ENCODE data around the gene GPLD1.
"Not testable (repeated sequence)": the region's sequence is repeated elsewhere in the genome, so short reads cannot be mapped to it uniquely, and the experiment has no call there.

Gene GPLD1

GRCh38 chr6:24401458-24401857 lies 87.9 kb downstream of the GPLD1 start:
- H3K9me3 ChIP-seq (ENCODE audit: control insufficient read depth in 1 of 2, low read length in 2 of 2), result no peaks in the 10 kb centered on the region
- H3K27me3 ChIP-seq (ENCODE audit: control insufficient read depth in 1 of 2, insufficient read depth in 2 of 2, low read length in 2 of 2), result peaks cover 4 to 7% of the 10 kb centered on the region in 2 donors
- H3K4me1 ChIP-seq (ENCODE audit: control insufficient read depth in 1 of 2, insufficient read depth in 2 of 2, low read length in 2 of 2), result peaks cover 15 to 19% of the 10 kb centered on the region in 2 donors
- H3K4me3 ChIP-seq (ENCODE audit: low read depth in 1 of 2, low read length in 2 of 2), result no peak overlapping the region
- peaks cover 0 to 6% of the 10 kb centered on the region in 2 donors for H3K36me3 ChIP-seq (ENCODE audit: control insufficient read depth in 1 of 2, insufficient read depth in 2 of 2, low read length in 2 of 2)
- H3K9ac ChIP-seq (ENCODE audit: low read depth in 1 of 2, low read length in 2 of 2), result no peak overlapping the region
- H3K27ac ChIP-seq (ENCODE audit: low read depth, low read length), result no peak overlapping the region

GRCh38 chr6:24400045-24401039 lies 89.0 kb downstream of the GPLD1 start:
- H3K4me1 ChIP-seq (ENCODE audit: control insufficient read depth in 1 of 2, insufficient read depth in 2 of 2, low read length in 2 of 2), result peaks cover 12 to 19% of the 10 kb centered on the region in 2 donors
- H3K9me3 ChIP-seq (ENCODE audit: control insufficient read depth in 1 of 2, low read length in 2 of 2); H3K4me3 ChIP-seq (ENCODE audit: low read depth in 1 of 2, low read length in 2 of 2); H3K27ac ChIP-seq (ENCODE audit: low read depth, low read length); H3K27me3 ChIP-seq (ENCODE audit: control insufficient read depth in 1 of 2, insufficient read depth in 2 of 2, low read length in 2 of 2); H3K36me3 ChIP-seq (ENCODE audit: control insufficient read depth in 1 of 2, insufficient read depth in 2 of 2, low read length in 2 of 2); H3K9ac ChIP-seq (ENCODE audit: low read depth in 1 of 2, low read length in 2 of 2): not testable (repeated sequence)

- peaks cover 0 to 5% of the 10 kb centered on the region in 2 donors for H3K4me1 ChIP-seq (ENCODE audit: control insufficient read depth in 1 of 2, insufficient read depth in 2 of 2, low read length in 2 of 2)
- H3K27ac ChIP-seq (ENCODE audit: low read depth, low read length), result no peak overlapping the region
- H3K36me3 ChIP-seq (ENCODE audit: control insufficient read depth in 1 of 2, insufficient read depth in 2 of 2, low read length in 2 of 2), result no peaks in the 10 kb centered on the region
- H3K9ac ChIP-seq (ENCODE audit: low read depth in 1 of 2, low read length in 2 of 2), result no peak overlapping the region
- H3K9me3 ChIP-seq (ENCODE audit: control insufficient read depth in 1 of 2, low read length in 2 of 2), result no peaks in the 10 kb centered on the region
- H3K4me3 ChIP-seq (ENCODE audit: low read depth in 1 of 2, low read length in 2 of 2), result no peak overlapping the region
- peaks cover 4 to 7% of the 10 kb centered on the region in 2 donors for H3K27me3 ChIP-seq (ENCODE audit: control insufficient read depth in 1 of 2, insufficient read depth in 2 of 2, low read length in 2 of 2)
Measured at GRCh38 chr6:24397631-24398030, 91.7 kb downstream of the GPLD1 start.

- Histone ChIP-seq H3K4me1 (ENCODE audit: control insufficient read depth in 1 of 2, insufficient read depth in 2 of 2, low read length in 2 of 2) (no peaks in the 10 kb centered on the region), H3K9me3 (ENCODE audit: control insufficient read depth in 1 of 2, low read length in 2 of 2) (no peaks in the 10 kb centered on the region), H3K27me3 (ENCODE audit: control insufficient read depth in 1 of 2, insufficient read depth in 2 of 2, low read length in 2 of 2) (peaks cover 4 to 7% of the 10 kb centered on the region in 2 donors), H3K36me3 (ENCODE audit: control insufficient read depth in 1 of 2, insufficient read depth in 2 of 2, low read length in 2 of 2) (no peaks in the 10 kb centered on the region), H3K4me3 (ENCODE audit: low read depth in 1 of 2, low read length in 2 of 2) (no peak overlapping the region), H3K9ac (ENCODE audit: low read depth in 1 of 2, low read length in 2 of 2) (no peak overlapping the region), H3K27ac (ENCODE audit: low read depth, low read length) (no peak overlapping the region)
Measured at GRCh38 chr6:24396824-24397223, 92.6 kb downstream of the GPLD1 start.

GRCh38 chr6:24394780-24395437 lies 94.5 kb downstream of the GPLD1 start:
- Histone ChIP-seq H3K9me3 (ENCODE audit: control insufficient read depth in 1 of 2, low read length in 2 of 2) (no peaks in the 10 kb centered on the region), H3K27me3 (ENCODE audit: control insufficient read depth in 1 of 2, insufficient read depth in 2 of 2, low read length in 2 of 2) (peaks cover 3 to 7% of the 10 kb centered on the region in 2 donors), H3K4me1 (ENCODE audit: control insufficient read depth in 1 of 2, insufficient read depth in 2 of 2, low read length in 2 of 2) (no peaks in the 10 kb centered on the region), H3K9ac (ENCODE audit: low read depth in 1 of 2, low read length in 2 of 2) (no peak overlapping the region), H3K36me3 (ENCODE audit: control insufficient read depth in 1 of 2, insufficient read depth in 2 of 2, low read length in 2 of 2) (no peaks in the 10 kb centered on the region), H3K4me3 (ENCODE audit: low read depth in 1 of 2, low read length in 2 of 2) (no peak overlapping the region), H3K27ac (ENCODE audit: low read depth, low read length) (no peak overlapping the region)

GRCh38 chr6:24394061-24394779 lies 95.2 kb downstream of the GPLD1 start:
- Histone ChIP-seq H3K4me3 (ENCODE audit: low read depth in 1 of 2, low read length in 2 of 2) (no peak overlapping the region), H3K27ac (ENCODE audit: low read depth, low read length) (no peak overlapping the region), H3K9ac (ENCODE audit: low read depth in 1 of 2, low read length in 2 of 2) (no peak overlapping the region), H3K4me1 (ENCODE audit: control insufficient read depth in 1 of 2, insufficient read depth in 2 of 2, low read length in 2 of 2) (no peaks in the 10 kb centered on the region), H3K36me3 (ENCODE audit: control insufficient read depth in 1 of 2, insufficient read depth in 2 of 2, low read length in 2 of 2) (no peaks in the 10 kb centered on the region), H3K27me3 (ENCODE audit: control insufficient read depth in 1 of 2, insufficient read depth in 2 of 2, low read length in 2 of 2) (peaks cover 0 to under 1% of the 10 kb centered on the region in 2 donors), H3K9me3 (ENCODE audit: control insufficient read depth in 1 of 2, low read length in 2 of 2) (no peaks in the 10 kb centered on the region)

GRCh38 chr6:24391756-24392405 lies 97.5 kb downstream of the GPLD1 start:
- Histone ChIP-seq H3K27me3 (ENCODE audit: control insufficient read depth in 1 of 2, insufficient read depth in 2 of 2, low read length in 2 of 2) (no peaks in the 10 kb centered on the region), H3K4me3 (ENCODE audit: low read depth in 1 of 2, low read length in 2 of 2) (no peak overlapping the region), H3K36me3 (ENCODE audit: control insufficient read depth in 1 of 2, insufficient read depth in 2 of 2, low read length in 2 of 2) (no peaks in the 10 kb centered on the region), H3K4me1 (ENCODE audit: control insufficient read depth in 1 of 2, insufficient read depth in 2 of 2, low read length in 2 of 2) (no peaks in the 10 kb centered on the region), H3K27ac (ENCODE audit: low read depth, low read length) (no peak overlapping the region), H3K9ac (ENCODE audit: low read depth in 1 of 2, low read length in 2 of 2) (no peak overlapping the region), H3K9me3 (ENCODE audit: control insufficient read depth in 1 of 2, low read length in 2 of 2) (no peaks in the 10 kb centered on the region)

- no peak overlapping the region for H3K4me3 ChIP-seq (ENCODE audit: low read depth in 1 of 2, low read length in 2 of 2)
- H3K36me3 ChIP-seq (ENCODE audit: control insufficient read depth in 1 of 2, insufficient read depth in 2 of 2, low read length in 2 of 2), result no peaks in the 10 kb centered on the region
- H3K27ac ChIP-seq (ENCODE audit: low read depth, low read length), result no peak overlapping the region
- H3K9ac ChIP-seq (ENCODE audit: low read depth in 1 of 2, low read length in 2 of 2), result no peak overlapping the region
- no peaks in the 10 kb centered on the region for H3K4me1 ChIP-seq (ENCODE audit: control insufficient read depth in 1 of 2, insufficient read depth in 2 of 2, low read length in 2 of 2)
- no peaks in the 10 kb centered on the region for H3K9me3 ChIP-seq (ENCODE audit: control insufficient read depth in 1 of 2, low read length in 2 of 2)
- H3K27me3 ChIP-seq (ENCODE audit: control insufficient read depth in 1 of 2, insufficient read depth in 2 of 2, low read length in 2 of 2), result no peaks in the 10 kb centered on the region
Measured at GRCh38 chr6:24391208-24391607, 98.2 kb downstream of the GPLD1 start.

GRCh38 chr6:24387818-24388217 lies 101.6 kb downstream of the GPLD1 start:
- Histone ChIP-seq H3K27ac (ENCODE audit: low read depth, low read length) (no peak overlapping the region), H3K27me3 (ENCODE audit: control insufficient read depth in 1 of 2, insufficient read depth in 2 of 2, low read length in 2 of 2) (no peaks in the 10 kb centered on the region)

More at GRCh38 chr6:24387818-24388217, 101.6 kb downstream of the GPLD1 start:
- no peaks in the 10 kb centered on the region for H3K4me1 ChIP-seq (ENCODE audit: control insufficient read depth in 1 of 2, insufficient read depth in 2 of 2, low read length in 2 of 2)
- no peak overlapping the region for H3K9ac ChIP-seq (ENCODE audit: low read depth in 1 of 2, low read length in 2 of 2)
- no peaks in the 10 kb centered on the region for H3K36me3 ChIP-seq (ENCODE audit: control insufficient read depth in 1 of 2, insufficient read depth in 2 of 2, low read length in 2 of 2)
- H3K4me3 ChIP-seq (ENCODE audit: low read depth in 1 of 2, low read length in 2 of 2), result no peak overlapping the region
- H3K9me3 ChIP-seq (ENCODE audit: control insufficient read depth in 1 of 2, low read length in 2 of 2), result no peaks in the 10 kb centered on the region

All from duodenal mucosa (tissue), 2 donors.